Small intestine (tissue), 7 donors: ENCODE measurements around the gene RPL10. TPM values are rescaled to one million over a fixed set of nuclear protein-coding genes. Genes with fewer than 3 reads are reported as not detected.

ENCODE experiments used
- DNase-seq, 2 donors: peaks; one replicate each; pipeline versions ENCODE4 v3.0.0 to v3.0.0-alpha.2; 2013
- FAIRE-seq: peaks from 2 replicates; lab custom pipeline; 2012; peaks lifted over from hg19 to GRCh38; lab: Jason Lieb, UNC
- H3K27ac ChIP-seq, 3 donors: one replicate each; pipeline ENCODE4 v1.5.1; 2013; ENCODE audit warnings: low read length in 2 of 3, mild to moderate bottlenecking in 2 of 3, control low read depth in 1 of 3, inconsistent platforms in 1 of 3, low read depth in 1 of 3, moderate library complexity in 1 of 3
- H3K27me3 ChIP-seq, 3 donors: one replicate each; pipeline ENCODE4 v1.6.1; 2013; ENCODE audit warnings: low read length in 3 of 3, inconsistent platforms in 1 of 3; ENCODE audit not compliant: control insufficient read depth in 3 of 3, insufficient read depth in 3 of 3
- H3K36me3 ChIP-seq, 3 donors: one replicate each; pipeline ENCODE4 v1.6.1; 2013; ENCODE audit warnings: low read length in 3 of 3, inconsistent platforms in 1 of 3, low read depth in 1 of 3, mild to moderate bottlenecking in 1 of 3, moderate library complexity in 1 of 3; ENCODE audit not compliant: control insufficient read depth in 3 of 3, insufficient read depth in 2 of 3
- H3K4me1 ChIP-seq, 3 donors: one replicate each; pipeline ENCODE4 v1.6.1; 2013; ENCODE audit warnings: low read length in 2 of 3, inconsistent platforms in 1 of 3, low read depth in 1 of 3, mild to moderate bottlenecking in 1 of 3, moderate library complexity in 1 of 3; ENCODE audit not compliant: control insufficient read depth in 3 of 3, insufficient read depth in 2 of 3
- H3K4me3 ChIP-seq, 3 donors: one replicate each; pipeline ENCODE4 v1.5.1; 2013; ENCODE audit warnings: low read length in 3 of 3, control low read depth in 1 of 3, inconsistent platforms in 1 of 3, low read depth in 1 of 3, mild to moderate bottlenecking in 1 of 3, moderate library complexity in 1 of 3
- H3K9me3 ChIP-seq, 2 donors: one replicate each; pipeline ENCODE4 v1.6.1; 2013; ENCODE audit warnings: low read depth in 1 of 2, low read length in 1 of 2; ENCODE audit not compliant: control insufficient read depth in 2 of 2, insufficient read depth in 1 of 2
- WGBS, 3 donors: extraction: QIAGEN DNeasy Blood & Tissue Kit; methylation state at CpG; one replicate each; pipeline ENCODE4 v1.1.7; 2013; 5-methylcytosine and 5-hydroxymethylcytosine counted together
- polyA plus RNA-seq, 4 donors: library from polyadenylated mRNA; stranded (reverse) in 3 of 4; unstranded in 1 of 4; fragments of 200-250 nt in 3 of 4; fragments of 120-200 nt in 1 of 4; gene quantifications; one replicate each; pipeline versions ENCODE4 v1.2.1 to v1.2.3, GENCODE V29; 2013
- donor health status: healthy with polysubstance abuse.
- donor health status: control.
- donor health status: control.
- donor health status: Bipolar disorder and iron deficiency.
- donor health status: healthy.

Gene RPL10
- polyA plus RNA-seq, 4 donors, result 3,043 to 5,653 (median 5,166) TPM

DNA sequence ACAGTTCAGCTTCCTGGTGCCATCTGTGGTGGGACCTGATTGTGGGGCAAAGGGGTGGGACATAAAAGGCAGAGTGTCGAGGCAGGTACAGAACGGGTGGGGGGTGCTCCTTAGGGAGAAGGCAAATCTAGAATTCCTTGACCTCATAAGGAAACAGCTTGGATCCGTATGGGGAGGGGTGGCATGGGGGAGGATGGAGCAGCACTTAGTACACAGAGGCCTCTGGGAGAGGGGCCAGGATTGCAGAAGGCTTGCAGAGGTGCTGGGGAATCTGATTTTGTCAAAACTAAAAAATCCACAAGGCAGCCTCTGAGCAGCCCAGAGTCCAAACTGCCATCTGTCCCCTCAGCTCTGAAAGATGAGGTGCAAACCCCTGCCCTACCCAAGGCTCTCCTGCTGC lies 21.4 kb upstream of the RPL10 start:
- peak overlapping the region in 2 of 3 donors; percentile 79 to 89 for H3K27ac ChIP-seq
- peaks cover 0 to 16% (median 0%) of the 10 kb centered on the region in 3 donors for H3K4me1 ChIP-seq
- 71 to 81% (median 77%) methylated on average over 3 of the region's 3 CpGs for WGBS, 3 donors
- no peak for FAIRE-seq
- H3K4me3 ChIP-seq, result no peak overlapping the region
- H3K9me3 ChIP-seq, result no peaks in the 10 kb centered on the region
- H3K36me3 ChIP-seq, result peaks cover 0 to 16% (median 0%) of the 10 kb centered on the region in 3 donors
- H3K27me3 ChIP-seq, result peaks cover 0 to 17% (median 0%) of the 10 kb centered on the region in 3 donors
- DNase-seq, result no peak

- peaks cover 0 to 8% (median 0%) of the 10 kb centered on the region in 3 donors for H3K27me3 ChIP-seq
- H3K4me1 ChIP-seq, result peaks cover 0 to 16% (median 0%) of the 10 kb centered on the region in 3 donors
- H3K4me3 ChIP-seq, result peak overlapping the region; percentile 15 to 41 (median 38)
- H3K27ac ChIP-seq, result peak overlapping the region; percentile 89 to 97 (median 91)
- DNase-seq (no peak), FAIRE-seq (no peak)
- H3K36me3 ChIP-seq, result peaks cover 0 to 19% (median 0%) of the 10 kb centered on the region in 3 donors
- H3K9me3 ChIP-seq, result no peaks in the 10 kb centered on the region
- WGBS, 3 donors, result 0 to 40% (median 23%) methylated on average over 6 to 79 of the region's 79 CpGs
Measured at GRCh38 chrX:154378059-154378798, 19.9 kb upstream of the RPL10 start.

- peak within 1 kb of the TSS; percentile 89 to 98 (median 91) for H3K27ac ChIP-seq
- H3K4me3 ChIP-seq, result peak within 1 kb of the TSS; percentile 65 to 82 (median 80)
- 0 to 37% (median 15%) methylated on average over 42 to 103 of the region's 103 CpGs for WGBS, 3 donors
- H3K36me3 ChIP-seq, result peaks cover 0 to 19% (median 0%) of the 10 kb centered on the region in 3 donors
- no peaks in the 10 kb centered on the region for H3K9me3 ChIP-seq
- peaks cover 0 to 9% (median 0%) of the 10 kb centered on the region in 3 donors for H3K4me1 ChIP-seq
- FAIRE-seq, result peak; percentile 94
- DNase-seq, result peak; percentile 94 to 97
- peaks cover 0 to 6% (median 0%) of the 10 kb centered on the region in 3 donors for H3K27me3 ChIP-seq
Measured at GRCh38 chrX:154378799-154379568, 19.2 kb upstream of the RPL10 start, which contains the start of gene EMD. Gene EMD (plus strand): TSS chrX:154379295. CDS start chrX:154379485, 190 bp downstream.

DNA sequence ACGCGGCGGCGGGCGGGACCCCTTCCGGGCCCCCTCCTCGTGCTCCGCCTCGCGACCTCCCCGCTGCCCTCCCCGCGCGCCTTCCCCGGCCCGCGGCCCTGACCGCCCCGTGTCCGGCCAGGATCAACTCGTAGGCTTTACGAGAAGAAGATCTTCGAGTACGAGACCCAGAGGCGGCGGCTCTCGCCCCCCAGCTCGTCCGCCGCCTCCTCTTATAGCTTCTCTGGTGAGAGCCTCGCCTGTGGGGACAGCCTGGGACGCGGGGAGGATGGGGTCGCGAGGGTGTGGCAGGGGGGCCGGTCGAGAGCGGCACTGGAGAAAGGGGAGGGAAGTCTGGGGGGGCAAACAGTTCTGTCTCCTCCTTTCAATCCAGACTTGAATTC lies 18.6 kb upstream of the RPL10 start:
- Histone ChIP-seq H3K4me1 (peaks cover 0 to 8% (median 0%) of the 10 kb centered on the region in 3 donors), H3K9me3 (no peaks in the 10 kb centered on the region), H3K27ac (peak overlapping the region; percentile 74 to 98 (median 89)), H3K36me3 (peaks cover 0 to 19% (median 0%) of the 10 kb centered on the region in 3 donors), H3K4me3 (peak overlapping the region; percentile 65 to 82 (median 80)), H3K27me3 (peaks cover 0 to 5% (median 0%) of the 10 kb centered on the region in 3 donors)
- DNase-seq (peak in 1 of 2 donors; percentile 35), FAIRE-seq (no peak)
- 1 to 53% (median 7%) methylated on average over 30 to 38 of the region's 38 CpGs for WGBS, 3 donors

DNA sequence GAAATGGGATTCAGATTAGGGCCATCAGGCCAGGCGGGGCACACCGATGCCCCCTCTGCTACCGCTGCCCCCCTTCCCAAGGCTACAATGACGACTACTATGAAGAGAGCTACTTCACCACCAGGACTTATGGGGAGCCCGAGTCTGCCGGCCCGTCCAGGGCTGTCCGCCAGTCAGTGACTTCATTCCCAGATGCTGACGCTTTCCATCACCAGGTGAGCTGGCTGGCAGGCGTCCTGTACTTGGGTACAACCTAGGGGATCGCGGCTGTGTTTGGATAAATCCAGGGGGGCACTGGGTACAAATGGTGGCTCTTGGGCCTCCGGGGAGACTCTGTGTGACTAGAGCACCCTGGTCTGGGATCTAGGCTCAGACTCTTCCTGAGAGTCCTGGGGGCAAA lies 18.0 kb upstream of the RPL10 start:
- peaks cover 0 to 19% (median 0%) of the 10 kb centered on the region in 3 donors for H3K36me3 ChIP-seq
- DNase-seq (no peak), FAIRE-seq (no peak)
- no peaks in the 10 kb centered on the region for H3K9me3 ChIP-seq
- 29 to 51% (median 36%) methylated on average over 8 to 13 of the region's 13 CpGs for WGBS, 3 donors
- H3K27ac ChIP-seq, result peak overlapping the region in 2 of 3 donors; percentile 89 to 98
- H3K4me3 ChIP-seq, result peak overlapping the region; percentile 65 to 82 (median 80)
- H3K4me1 ChIP-seq, result peaks cover 0 to 3% (median 0%) of the 10 kb centered on the region in 3 donors
- H3K27me3 ChIP-seq, result peaks cover 0 to under 1% (median 0%) of the 10 kb centered on the region in 3 donors

DNA sequence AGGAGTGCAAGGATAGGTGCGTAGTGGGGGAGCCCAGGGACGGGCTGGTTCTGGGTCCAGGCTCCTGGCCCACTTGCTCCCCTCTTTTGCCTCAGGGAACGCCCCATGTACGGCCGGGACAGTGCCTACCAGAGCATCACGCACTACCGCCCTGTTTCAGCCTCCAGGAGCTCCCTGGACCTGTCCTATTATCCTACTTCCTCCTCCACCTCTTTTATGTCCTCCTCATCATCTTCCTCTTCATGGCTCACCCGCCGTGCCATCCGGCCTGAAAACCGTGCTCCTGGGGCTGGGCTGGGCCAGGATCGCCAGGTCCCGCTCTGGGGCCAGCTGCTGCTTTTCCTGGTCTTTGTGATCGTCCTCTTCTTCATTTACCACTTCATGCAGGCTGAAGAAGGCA lies 17.4 kb upstream of the RPL10 start:
- Histone ChIP-seq H3K9me3 (no peaks in the 10 kb centered on the region), H3K27me3 (no peaks in the 10 kb centered on the region), H3K36me3 (peaks cover 0 to 19% (median 0%) of the 10 kb centered on the region in 3 donors), H3K4me1 (peaks cover 0 to 3% (median 0%) of the 10 kb centered on the region in 3 donors), H3K27ac (peak overlapping the region in 1 of 3 donors; percentile 98), H3K4me3 (no peak overlapping the region)
- 82 to 85% (median 85%) methylated on average over 10 to 14 of the region's 14 CpGs for WGBS, 3 donors
- DNase-seq (no peak), FAIRE-seq (no peak)

DNA sequence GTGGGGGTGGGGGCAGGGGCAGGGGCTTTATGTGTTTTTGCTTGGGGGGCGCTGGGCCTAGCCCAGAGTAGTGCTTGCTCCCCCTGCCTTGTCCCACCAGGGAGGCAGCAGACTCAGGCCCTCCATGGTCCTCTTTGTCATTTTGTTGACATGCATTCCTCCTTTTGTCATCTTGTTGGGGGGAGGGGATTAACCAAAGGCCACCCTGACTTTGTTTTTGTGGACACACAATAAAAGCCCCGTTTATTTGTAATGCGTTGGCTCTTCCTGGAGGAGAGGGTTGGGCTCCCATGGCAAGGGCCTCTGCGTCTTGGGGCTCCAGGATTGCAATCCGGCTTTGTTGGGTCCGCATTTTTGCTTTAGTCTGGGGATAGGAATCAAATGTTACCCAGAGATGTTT lies 16.9 kb upstream of the RPL10 start:
- no peaks in the 10 kb centered on the region for H3K27me3 ChIP-seq
- 66 to 81% (median 78%) methylated on average over 6 of the region's 6 CpGs for WGBS, 3 donors
- FAIRE-seq (no peak), DNase-seq (no peak)
- H3K9me3 ChIP-seq, result no peaks in the 10 kb centered on the region
- H3K4me3 ChIP-seq, result no peak overlapping the region
- peaks cover 0 to 3% (median 0%) of the 10 kb centered on the region in 3 donors for H3K4me1 ChIP-seq
- H3K27ac ChIP-seq, result no peak overlapping the region
- peaks cover 0 to 19% (median 0%) of the 10 kb centered on the region in 3 donors for H3K36me3 ChIP-seq

GRCh38 chrX:154382483-154383069 lies 15.6 kb upstream of the RPL10 start:
- no peak overlapping the region for H3K27ac ChIP-seq
- FAIRE-seq, result no peak
- WGBS, 3 donors, result 70 to 81% (median 76%) methylated on average over 10 to 11 of the region's 11 CpGs

More at GRCh38 chrX:154382483-154383069, 15.6 kb upstream of the RPL10 start:
- no peak overlapping the region for H3K4me3 ChIP-seq
- H3K27me3 ChIP-seq, result no peaks in the 10 kb centered on the region
- DNase-seq, result no peak
- H3K9me3 ChIP-seq, result no peaks in the 10 kb centered on the region
- peaks cover 0 to 3% (median 0%) of the 10 kb centered on the region in 3 donors for H3K4me1 ChIP-seq
- H3K36me3 ChIP-seq, result peaks cover 0 to 19% (median 0%) of the 10 kb centered on the region in 3 donors
